LHCN-M2 (cell line): ENCODE results near the gene POFUT2. TPM values are rescaled to one million over a fixed set of nuclear protein-coding genes. Genes with fewer than 3 reads are reported as not detected.
A peak's percentile ranks its signal among the peaks of the same experiment; 100 is the strongest.
"Not testable (repeated sequence)": the region's sequence is repeated elsewhere in the genome, so short reads cannot be mapped to it uniquely, and the experiment has no call there.

Experiments
- DNase-seq: peaks from one replicate; pipeline ENCODE4 v3.0.0-alpha.2; 2012; ENCODE audit warnings: low read depth
- total RNA-seq: library from RNA; depleted of rRNA; stranded (reverse); fragments of >200 nt; gene quantifications from 2 replicates; pipeline ENCODE4 v1.2.3, GENCODE V29; 2014

Gene POFUT2
- total RNA-seq, 1 experiment from 2014 or later = 31.3 TPM

DNA sequence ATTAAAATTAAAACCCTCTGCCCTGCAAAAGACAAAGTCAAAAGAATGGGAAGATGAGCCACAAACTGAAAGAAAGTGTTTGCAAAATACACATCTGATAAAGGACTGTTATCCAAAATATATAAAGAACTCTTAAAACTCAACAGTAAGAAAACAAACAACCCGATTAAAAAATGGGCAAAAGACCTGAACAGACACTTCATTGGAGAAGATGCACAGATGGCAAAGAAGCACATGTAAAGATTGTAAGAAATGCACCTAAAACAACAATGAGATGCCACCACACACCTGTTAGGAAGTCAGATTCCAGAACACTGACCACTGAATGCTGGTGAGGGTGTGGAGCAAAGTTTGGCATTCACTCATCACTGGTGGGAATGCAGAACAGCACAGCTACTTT is 24.6 kb upstream of the POFUT2 start:
- no peak for DNase-seq

DNA sequence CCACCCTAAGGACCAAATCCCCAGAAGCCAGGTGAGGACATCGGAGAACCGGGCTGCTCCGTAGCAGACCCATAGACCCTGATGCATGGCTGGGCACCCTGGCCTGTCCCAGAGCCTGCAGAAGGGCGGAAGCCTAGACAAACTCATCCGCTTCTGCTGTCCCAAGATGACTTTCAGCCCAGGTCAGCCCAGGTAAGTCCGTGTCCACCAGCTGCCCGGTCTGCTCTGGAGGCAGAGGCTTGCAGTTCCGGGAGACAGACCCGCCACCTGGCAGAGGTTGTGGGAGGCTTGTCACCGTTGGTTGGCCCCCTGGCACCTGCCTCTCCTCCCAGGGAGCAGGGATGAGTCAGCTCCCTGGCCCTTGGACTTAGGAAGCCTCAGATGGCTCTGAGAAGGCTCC is 22.8 kb upstream of the POFUT2 start:
- no peak for DNase-seq

DNA sequence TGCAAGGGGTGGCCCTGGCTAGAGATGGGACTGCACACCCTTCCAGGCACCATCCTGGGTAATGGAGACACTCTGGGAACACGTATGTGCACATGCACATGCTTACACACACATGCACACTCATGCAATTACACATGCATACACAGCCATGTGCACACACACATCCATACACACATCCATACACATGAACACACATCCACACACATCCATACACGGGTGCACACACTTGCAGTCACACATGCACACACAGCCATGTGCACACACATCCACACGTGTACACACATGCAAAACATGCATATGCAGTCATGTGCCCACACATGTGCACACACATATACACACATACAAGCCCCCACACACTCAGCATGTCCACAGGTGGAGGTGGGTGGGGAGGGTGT is 22.3 kb upstream of the POFUT2 start:
- DNase-seq = no peak

DNA sequence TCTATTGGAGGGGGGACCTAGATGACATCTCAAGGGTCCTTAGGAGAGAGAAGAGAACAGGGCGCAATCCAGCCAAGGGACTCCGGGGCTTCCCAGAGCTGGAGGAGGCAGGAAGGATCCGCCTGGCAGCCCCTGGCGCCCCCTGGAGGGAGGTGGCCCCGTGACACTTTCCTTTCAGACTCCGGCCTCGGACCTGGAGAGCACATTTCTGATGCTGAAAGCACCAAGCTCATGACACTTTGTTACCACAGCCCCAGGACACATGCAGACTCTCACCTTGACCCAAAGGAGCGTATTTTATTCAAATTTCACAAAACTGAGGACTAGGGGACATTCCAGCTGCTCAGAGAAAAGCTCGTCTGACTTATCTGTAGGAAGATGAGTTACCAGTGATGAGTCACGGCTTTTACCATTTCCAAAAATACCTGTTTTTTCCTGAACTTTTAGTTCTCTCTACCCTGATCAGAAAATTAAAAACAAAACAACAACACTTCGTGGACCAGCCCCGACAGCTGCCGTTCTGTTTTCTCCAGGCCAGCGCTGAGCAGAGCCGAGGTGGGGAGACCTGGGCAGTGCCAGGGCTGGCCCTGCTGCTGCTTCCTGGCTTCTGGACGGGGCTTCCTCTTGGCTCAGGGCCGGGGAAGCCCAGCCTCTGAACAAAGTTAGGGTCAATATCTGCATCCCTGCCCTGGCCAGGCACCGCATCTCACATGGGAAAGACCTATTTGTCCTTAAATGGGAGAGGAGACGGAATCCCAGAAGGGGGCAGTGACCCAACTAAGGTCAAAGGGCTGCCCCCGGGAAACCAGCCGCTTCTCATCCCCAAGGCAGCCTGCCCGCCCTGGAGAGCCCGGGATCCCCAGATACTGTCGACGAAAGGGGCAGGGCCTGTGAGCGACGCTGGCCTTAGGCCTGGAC is 21.6 kb upstream of the POFUT2 start:
- peak; percentile 75 for DNase-seq

DNA sequence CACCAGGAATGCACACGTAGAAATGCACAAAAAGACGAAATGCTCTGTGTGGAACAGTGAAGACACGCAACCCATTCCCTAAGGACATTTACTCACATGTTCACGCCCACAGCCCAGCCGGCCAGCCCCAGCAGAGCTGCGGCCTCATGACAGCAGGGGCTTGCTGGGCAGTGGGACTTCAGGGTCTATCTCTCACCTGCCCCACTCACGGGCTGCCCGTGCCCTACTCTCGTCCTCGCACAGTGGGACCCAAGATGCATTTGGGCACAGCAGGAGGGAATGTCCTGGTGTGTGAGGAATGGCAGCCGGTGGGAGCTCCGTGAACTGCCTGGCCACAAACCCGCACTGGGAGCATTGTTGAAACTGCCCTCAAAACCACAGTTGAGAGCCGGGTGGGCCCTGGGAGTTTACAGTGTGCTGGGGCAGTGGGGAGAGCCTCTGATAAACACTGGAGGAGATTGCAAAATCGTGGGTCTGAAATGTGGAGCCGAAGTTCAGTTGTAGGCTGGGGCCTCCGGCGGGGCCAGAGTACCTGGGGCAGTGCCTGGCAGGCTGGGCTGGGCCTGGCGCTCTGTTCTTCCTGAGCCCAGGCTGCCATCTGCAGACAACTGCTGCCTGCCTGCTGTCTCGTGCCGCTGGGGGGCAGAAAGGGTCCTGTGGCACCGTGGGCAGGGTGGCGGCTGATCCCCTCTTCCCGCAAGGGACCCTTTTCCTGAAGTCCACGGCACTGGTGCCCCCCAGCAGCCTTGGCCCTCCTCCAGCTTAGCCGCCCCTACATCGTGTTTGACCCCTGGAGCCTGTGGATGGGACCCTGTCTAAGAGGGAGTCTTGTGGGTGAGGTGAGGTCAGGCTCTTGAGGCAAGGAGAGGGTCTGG is 20.7 kb upstream of the POFUT2 start:
- peak; percentile 78 for DNase-seq

DNA sequence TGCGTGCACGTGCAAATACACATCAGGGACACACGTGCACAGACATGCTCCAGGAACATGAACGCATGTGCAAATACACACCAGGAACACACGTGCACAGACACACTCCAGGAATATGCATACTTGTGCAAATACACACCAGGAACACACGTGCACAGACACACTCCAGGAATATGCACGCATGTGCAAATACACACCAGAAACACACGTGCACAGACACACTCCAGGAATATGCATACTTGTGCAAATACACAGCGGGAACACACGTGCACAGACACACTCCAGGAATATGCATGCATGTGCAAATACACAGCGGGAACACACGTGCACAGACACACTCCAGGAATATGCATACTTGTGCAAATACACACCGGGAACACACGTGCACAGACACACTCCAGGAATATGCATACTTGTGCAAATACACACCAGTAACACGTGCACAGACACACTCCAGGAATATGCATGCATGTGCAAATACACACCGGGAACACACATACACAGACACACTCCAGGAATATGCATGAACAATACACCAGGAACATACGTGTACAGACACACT is 20.0 kb upstream of the POFUT2 start:
- DNase-seq = not testable (repeated sequence)

DNA sequence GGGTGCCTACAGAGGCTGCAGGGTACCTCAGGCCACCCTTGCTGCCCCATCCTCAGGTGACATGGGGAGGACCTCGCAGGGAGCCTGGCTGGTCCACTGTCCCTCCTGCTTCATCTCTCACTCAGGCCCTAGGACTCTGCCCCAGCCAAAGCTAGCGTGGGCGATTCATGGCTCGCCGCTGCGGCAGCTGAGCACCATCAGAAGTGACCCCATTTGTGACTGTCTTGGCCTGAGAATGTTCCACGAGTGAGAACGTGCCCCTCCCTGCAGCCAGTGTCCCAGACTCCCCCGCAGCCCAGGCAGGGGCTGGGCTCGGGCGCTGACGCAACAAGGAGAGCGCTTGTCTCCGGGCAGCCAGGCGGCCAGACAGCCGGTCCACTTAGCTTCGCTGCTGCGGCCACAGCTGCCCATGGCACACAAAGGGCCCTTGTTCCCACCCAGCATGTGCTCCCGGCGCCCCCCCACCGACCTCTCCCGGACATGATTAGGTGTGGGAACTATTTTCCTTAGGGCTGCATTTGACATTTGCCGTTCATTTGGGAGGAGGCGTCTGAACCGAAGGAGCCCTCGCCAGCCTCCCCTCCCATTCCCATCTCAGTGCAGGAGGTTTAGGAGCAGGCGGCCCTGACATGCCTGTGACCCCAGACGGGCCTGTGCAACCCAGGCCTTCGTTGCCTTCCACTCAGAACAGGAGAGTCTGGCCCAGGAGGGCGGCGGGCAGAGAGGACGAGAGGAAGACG is 19.3 kb upstream of the POFUT2 start:
- DNase-seq = peak; percentile 90

DNA sequence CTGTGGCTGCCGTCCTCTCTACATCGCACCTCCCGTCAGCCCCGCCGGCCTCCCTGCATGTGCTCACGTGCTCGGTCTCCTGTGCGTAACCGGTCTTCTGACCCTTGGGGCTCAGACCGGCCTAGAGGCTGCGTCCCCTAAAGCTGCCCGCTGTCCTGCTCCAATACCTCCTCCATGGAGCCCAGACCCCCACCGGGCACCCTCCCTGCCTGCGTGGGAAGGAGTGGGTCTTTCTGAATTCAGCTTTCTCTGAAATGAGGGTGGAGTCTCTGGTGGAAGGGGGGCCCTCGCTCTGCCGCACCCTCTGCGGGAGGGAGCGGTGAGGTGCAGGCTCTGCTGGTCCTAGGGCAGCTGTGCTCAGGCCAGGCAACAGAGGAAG is 18.7 kb upstream of the POFUT2 start:
- DNase-seq = no peak

DNA sequence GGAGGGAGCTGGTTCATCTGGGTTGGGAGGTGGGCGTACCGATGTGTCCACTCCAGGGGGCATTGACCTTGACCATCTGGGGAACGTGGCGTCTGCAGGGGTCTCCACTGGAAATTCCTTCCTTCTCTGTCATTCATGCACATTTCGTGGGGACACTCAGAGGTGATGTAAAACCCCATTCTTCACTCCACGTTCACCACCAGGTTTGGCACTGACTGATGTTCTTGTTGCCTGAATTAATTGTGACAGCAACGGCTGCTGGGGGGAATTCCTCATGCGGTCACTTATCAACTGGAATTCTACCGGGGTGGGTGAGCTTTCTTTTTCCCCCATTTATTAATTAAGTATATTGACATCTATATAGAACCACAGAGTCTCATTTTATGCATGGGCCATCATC is 18.1 kb upstream of the POFUT2 start:
- DNase-seq = no peak

DNA sequence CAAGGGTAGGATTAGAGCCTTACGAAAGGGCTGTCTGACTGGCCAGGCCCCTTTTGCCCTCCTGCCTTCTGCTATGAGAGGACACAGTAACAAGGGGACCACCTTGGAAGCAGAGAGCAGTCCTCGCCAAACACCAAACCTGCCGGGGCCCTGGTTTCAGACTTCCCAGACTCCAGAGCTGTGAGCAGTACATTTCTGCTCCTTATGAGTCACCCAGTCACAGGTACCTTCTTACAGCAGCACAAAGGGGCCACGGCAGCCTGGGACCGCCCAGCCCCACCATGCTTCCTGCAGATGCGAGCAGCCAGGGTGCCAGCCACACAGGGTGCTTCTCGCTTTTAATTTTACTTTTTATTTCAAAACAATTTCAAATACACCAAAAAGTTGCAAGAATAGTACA is 17.2 kb upstream of the POFUT2 start:
- no peak for DNase-seq

DNA sequence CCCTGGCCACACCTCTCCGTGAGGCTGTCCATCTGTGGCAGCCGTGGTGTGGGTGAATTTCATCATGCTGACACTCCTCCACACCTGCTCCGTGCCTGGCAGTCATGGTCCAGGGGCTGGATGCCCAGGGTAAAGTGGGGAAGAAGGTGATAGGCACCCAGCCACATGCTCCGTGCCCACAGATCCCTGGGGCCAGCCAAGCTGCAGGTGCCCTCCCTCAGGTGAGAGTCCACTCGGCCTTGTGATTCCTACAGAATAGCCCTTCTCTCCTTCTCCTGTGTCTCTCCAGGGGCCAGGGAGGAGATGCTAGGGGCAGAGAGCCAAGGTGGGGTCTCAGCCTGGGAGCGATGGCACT is 16.8 kb upstream of the POFUT2 start:
- no peak for DNase-seq

DNA sequence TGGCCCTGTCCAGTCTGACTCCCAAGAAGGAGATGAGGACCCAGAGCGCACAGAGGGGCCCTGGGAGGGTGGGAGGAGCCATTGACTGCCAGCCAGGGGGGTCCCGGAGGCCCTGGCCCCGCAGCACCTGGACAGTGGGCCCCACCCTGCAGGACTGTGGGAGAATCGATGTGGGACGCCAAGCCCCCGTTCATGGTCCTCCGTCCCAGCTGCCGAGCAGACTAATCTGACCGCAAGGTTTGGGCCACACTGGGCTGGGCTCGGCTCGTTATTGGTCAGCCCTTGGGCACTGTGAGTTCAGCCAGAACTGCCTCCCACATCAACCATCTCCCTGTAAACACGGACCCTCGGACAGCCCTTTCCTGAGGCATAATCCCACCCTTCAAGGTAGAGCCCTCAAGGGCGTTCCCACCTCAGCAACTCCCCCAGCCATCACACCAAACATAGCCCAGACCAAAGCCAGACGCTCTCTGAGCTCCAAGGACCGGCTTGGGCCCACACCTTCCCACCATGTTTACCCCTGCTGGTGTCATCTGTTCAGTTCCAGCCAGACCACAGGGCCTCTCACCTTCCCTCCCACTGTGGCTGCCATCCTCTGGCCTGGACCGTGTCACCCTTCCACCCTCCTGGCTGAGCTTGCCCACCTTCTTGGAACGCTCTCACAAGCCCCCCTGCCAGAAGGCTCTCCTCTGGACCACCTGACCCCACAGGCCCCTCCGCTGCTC is 16.2 kb upstream of the POFUT2 start:
- no peak for DNase-seq

DNA sequence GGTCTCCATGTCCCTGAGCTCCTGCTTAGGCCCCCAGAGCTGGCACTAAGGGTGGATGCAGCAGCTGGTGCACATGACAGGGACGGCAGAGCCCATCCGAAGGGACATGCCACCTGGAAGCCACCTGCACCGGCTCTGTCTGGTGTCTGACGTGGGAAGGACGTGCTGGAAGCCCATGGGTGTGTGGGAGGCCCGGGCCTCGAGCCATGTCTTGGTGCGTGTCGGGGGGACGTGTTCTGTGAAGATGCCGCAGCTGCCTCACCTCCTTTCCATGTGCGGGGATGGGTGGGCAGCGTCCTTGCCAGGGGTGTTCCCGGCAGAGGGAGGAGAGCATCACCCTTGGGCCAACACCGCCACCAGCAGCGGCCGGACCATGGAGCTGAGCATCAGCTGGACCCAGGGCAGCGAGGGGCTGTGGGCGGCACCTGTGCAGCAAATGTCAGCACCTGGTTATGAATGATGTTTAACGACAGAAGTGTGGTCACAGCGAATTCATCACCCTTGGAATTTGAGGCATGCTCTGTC is 15.5 kb upstream of the POFUT2 start:
- no peak for DNase-seq

DNA sequence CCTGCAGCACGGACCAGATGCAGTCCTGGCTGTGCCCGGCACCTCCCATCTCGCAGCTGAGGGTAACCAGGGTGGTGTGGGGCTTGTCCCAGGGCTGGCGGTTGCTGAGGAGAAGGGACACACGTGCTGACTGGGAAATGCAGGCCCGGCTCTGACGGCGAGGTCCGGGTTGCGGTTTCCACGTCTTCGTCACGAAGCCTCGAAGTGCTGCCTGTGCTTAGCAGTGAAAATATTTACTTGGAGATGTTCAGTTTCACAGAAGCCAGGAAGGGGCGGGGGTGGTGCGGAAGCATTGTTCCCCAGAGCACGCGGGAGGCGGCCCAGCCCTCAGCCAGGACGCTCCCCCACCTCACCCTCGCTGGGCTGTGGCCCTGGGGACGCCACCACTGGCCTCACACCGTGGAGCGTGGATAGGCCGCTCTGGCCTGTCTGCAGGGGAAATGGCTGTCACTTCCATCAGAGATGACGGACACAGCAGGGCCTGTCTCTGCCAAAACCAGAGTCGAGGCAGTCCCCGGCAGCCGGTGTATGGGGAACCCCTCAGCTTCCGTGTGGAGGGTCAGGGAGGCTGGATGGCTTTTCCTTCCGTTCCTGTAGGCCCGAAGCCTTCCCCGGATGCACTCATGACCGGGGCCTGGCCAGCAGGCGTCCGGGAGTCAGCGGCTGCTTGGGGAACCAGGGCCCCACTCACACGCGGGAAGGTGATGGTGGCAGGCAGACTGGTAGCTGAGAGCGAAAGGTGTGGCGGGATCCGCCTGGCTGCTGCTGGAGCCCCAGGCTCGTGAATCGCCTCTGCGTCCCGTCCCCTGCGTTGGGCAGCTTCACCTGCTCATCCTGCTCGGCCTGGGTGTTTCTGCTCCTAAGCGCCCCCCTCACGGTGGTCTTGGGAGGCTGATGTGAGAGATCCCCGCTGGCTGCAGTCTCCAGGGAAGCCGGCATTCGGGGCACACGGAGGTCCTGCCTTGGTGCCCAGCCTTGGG is 14.7 kb upstream of the POFUT2 start:
- DNase-seq = no peak

DNA sequence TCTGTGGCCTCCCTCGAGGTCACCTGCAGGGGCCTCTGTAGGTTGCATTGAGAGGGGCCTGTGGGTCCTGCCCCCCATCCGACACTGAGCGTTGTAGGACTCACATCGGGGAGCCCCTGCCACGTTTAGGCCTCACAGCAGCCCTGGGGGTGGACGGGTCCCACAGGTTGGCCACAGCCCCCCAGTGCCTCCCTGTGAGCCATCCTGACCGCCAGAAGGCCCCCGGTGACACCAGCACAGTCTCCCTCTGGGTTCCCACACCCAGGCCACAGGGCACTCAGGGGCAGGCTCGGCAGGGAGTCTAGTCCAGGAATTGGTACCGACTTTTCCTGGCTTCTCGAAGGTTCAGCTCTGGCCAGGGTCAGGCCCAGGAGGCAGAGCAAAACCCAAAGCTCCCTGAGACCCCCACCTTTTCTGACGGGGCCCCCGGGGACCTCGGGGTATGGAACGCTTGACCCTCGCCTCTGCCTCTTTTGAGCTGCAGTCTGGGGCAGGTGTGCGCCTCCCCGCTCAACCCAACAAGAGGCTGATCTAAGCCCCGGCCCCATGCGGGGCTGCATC is 13.9 kb upstream of the POFUT2 start:
- DNase-seq = no peak

DNA sequence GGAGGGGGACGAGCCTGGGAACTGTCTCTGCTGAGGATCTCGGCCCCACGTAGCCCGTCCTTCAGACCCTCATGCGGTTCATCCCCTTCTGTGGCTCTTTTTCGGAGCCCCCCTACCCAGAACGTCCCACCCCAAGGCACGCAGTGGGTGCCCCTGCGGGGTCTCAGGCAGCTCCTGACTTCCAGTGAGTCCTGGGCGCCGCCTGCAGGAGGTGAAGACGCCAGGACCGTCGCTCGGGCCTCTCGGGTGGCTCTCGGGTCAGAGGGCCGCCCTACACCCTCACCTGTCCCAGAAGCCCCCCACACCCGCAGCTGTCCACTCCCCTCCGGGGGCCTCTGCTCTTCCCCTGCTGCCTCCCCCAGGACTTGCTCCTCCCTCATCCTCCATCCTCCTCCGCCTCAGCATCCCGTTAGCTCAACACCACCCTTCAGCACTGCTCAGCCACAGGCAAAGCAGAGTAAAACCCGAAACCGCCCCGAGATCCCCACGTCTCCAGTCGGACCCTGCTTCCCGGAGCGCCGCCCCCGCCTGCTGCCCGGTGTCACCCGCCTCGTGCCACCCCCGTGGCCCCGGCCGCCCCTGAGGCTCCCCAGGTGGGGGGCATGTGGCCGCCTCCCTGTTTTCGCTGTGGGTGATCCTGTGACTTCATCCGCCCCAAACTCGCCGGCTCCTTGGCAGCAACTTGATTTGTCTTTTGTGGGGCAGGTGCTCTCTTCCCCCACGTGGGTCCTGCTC is 13.3 kb upstream of the POFUT2 start:
- no peak for DNase-seq

DNA sequence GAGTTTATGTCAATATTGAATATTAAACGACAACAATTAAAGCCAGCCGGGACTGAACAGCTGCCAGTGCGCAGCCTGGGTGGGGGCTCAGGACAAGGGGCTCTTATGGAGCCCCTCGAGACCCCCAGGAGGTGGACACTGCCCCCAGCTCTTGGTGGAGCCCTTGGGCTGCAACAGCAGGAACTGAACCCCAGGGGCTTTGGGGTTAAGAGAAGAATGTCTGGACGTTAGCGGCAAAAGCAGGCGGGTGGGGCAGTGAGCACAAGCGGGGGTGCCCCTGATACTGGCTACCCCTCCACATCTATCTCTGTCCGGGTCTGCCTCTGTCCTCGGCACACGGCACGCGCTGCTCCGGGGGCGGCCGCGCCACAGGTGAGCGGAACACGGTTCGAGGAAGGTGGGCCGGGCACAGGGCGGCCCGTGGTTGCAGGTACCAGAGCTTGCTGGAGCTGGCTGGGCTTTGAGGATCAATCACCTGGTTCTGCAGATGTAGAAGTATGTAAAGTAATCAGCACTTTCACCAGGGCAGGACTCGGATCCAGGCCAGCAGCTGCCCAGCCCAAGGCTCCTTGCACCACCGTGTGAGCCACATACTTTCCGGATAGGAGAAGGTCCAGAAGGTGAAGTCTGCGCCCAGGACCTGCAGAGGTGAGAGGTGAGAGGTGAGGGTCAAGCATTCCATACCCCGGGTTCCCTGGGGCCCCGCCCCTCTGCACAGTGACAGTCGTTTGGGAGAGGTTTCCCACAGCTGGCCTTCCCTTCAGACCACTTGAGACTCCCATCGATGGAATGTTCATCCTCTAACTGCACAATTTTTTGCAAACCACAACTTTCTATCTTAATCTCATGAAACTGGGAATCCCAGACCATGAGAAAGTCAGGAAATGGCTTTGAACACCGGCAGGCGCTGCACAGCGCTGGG is 12.4 kb upstream of the POFUT2 start:
- peak; percentile 67 for DNase-seq
